Trophoblast cell (in vitro differentiated cells and primary cell): ENCODE results near the gene ASPDH.

ENCODE experiments used
- DNase-seq, 2 donors: peaks; one replicate each; pipeline ENCODE4 v3.0.0-alpha.2; 2016
- H2AFZ ChIP-seq: 2 replicates; pipeline ENCODE4 v1.6.1; 2013; ENCODE audit warnings: low read length, moderate library complexity, mild to moderate bottlenecking; ENCODE audit not compliant: insufficient read depth, poor library complexity
- H2AK5ac ChIP-seq: 2 replicates; pipeline ENCODE4 v1.6.1; 2013; ENCODE audit warnings: mild to moderate bottlenecking, low read length
- H2BK120ac ChIP-seq: 2 replicates; pipeline ENCODE4 v1.6.1; 2013; ENCODE audit warnings: low read length, mild to moderate bottlenecking, moderate library complexity; ENCODE audit not compliant: insufficient read depth, poor library complexity
- H2BK12ac ChIP-seq: 2 replicates; pipeline ENCODE4 v1.6.1; 2013; ENCODE audit warnings: mild to moderate bottlenecking, low read length, moderate library complexity
- H2BK5ac ChIP-seq: 2 replicates; pipeline ENCODE4 v1.6.1; 2013; ENCODE audit warnings: low read length, low read depth, moderate library complexity, mild to moderate bottlenecking; ENCODE audit not compliant: poor library complexity
- H3K14ac ChIP-seq: 2 replicates; pipeline ENCODE4 v1.6.1; 2013; ENCODE audit warnings: mild to moderate bottlenecking, low read length
- H3K18ac ChIP-seq: 2 replicates; pipeline ENCODE4 v1.6.1; 2013; ENCODE audit warnings: mild to moderate bottlenecking, low read length
- H3K23ac ChIP-seq: 2 replicates; pipeline ENCODE4 v1.6.1; 2013; ENCODE audit warnings: low read length
- H3K27ac ChIP-seq: 2 replicates; pipeline ENCODE4 v1.5.1; 2013; ENCODE audit warnings: low read depth, mild to moderate bottlenecking, inconsistent platforms, low read length, moderate library complexity
- H3K27me3 ChIP-seq: 2 replicates; pipeline ENCODE4 v1.6.1; 2013; ENCODE audit warnings: inconsistent platforms, mild to moderate bottlenecking, low read length, moderate library complexity; ENCODE audit not compliant: insufficient read depth
- H3K36me3 ChIP-seq, 2 experiments: 1 replicate in 1 of 2; 2 replicates in 1 of 2; pipeline ENCODE4 v1.6.1; 2013; ENCODE audit warnings: low read length in 2 of 2, mild to moderate bottlenecking in 2 of 2, moderate library complexity in 1 of 2; ENCODE audit not compliant: insufficient read depth in 2 of 2, control insufficient read depth in 1 of 2
- H3K4ac ChIP-seq: 2 replicates; pipeline ENCODE4 v1.6.1; 2013; ENCODE audit warnings: low read depth, mild to moderate bottlenecking, low read length, moderate library complexity
- H3K4me1 ChIP-seq, 2 experiments: 1 replicate in 1 of 2; 2 replicates in 1 of 2; pipeline ENCODE4 v1.6.1; 2013; ENCODE audit warnings: low read length in 2 of 2, mild to moderate bottlenecking in 2 of 2, moderate library complexity in 1 of 2; ENCODE audit not compliant: insufficient read depth in 2 of 2, control insufficient read depth in 1 of 2
- H3K4me2 ChIP-seq: 2 replicates; pipeline ENCODE4 v1.6.1; 2013; ENCODE audit warnings: inconsistent platforms, mild to moderate bottlenecking, low read length, moderate library complexity
- H3K4me3 ChIP-seq: 2 replicates; pipeline ENCODE4 v1.5.1; 2013; ENCODE audit warnings: mild to moderate bottlenecking, low read depth, low read length, inconsistent platforms
- H3K79me1 ChIP-seq: one replicate; pipeline ENCODE4 v1.6.1; 2013; ENCODE audit warnings: low read length
- H3K79me2 ChIP-seq: 2 replicates; pipeline ENCODE4 v1.6.1; 2013; ENCODE audit warnings: low read length, mild to moderate bottlenecking; ENCODE audit not compliant: control insufficient read depth, insufficient read depth, poor library complexity
- H3K9ac ChIP-seq: 2 replicates; pipeline ENCODE4 v1.6.1; 2013; ENCODE audit warnings: mild to moderate bottlenecking, low read length
- H3K9me3 ChIP-seq: 2 replicates; pipeline ENCODE4 v1.6.1; 2013; ENCODE audit warnings: low read depth, mild to moderate bottlenecking, control low read depth, inconsistent platforms, low read length; ENCODE audit not compliant: insufficient read depth
- H4K12ac ChIP-seq: 2 replicates; pipeline ENCODE4 v1.6.1; 2013; ENCODE audit warnings: low read depth, mild to moderate bottlenecking, low read length, moderate library complexity
- H4K8ac ChIP-seq: 2 replicates; pipeline ENCODE4 v1.6.1; 2013; ENCODE audit warnings: low read depth, mild to moderate bottlenecking, low read length, moderate library complexity
- H4K91ac ChIP-seq: one replicate; pipeline ENCODE4 v1.6.1; 2013; ENCODE audit warnings: low read depth, mild to moderate bottlenecking, low read length, moderate library complexity
- WGBS: extraction: QIAGEN DNeasy Blood & Tissue Kit; methylation state at CpG from one replicate; pipeline ENCODE4 v1.1.7; 2013; ENCODE audit warnings: missing lambda C conversion rate; ENCODE audit not compliant: insufficient read length, insufficient coverage; ENCODE audit errors: extremely low coverage; 5-methylcytosine and 5-hydroxymethylcytosine counted together

Gene ASPDH

GRCh38 chr19:50462970-50463369 lies 50.7 kb downstream of the ASPDH start:
- Histone ChIP-seq H3K14ac (no peak overlapping the region), H4K91ac (no peak overlapping the region), H4K12ac (no peak overlapping the region), H3K79me2 (no peaks in the 10 kb centered on the region), H2AFZ (no peak overlapping the region), H3K9ac (no peak overlapping the region), H3K18ac (no peak overlapping the region), H3K36me3 (no peaks in the 10 kb centered on the region), H3K4me3 (no peak overlapping the region), H2BK5ac (no peak overlapping the region), H2BK12ac (no peak overlapping the region), H3K23ac (no peak overlapping the region), H3K27ac (no peak overlapping the region), H4K8ac (no peak overlapping the region), H3K4me1 (peaks cover 0 to 10% of the 10 kb centered on the region in 2 experiments), H3K9me3 (peaks cover 3% of the 10 kb centered on the region), H3K4me2 (no peak overlapping the region), H3K27me3 (no peaks in the 10 kb centered on the region), H3K4ac (no peak overlapping the region), H3K79me1 (no peaks in the 10 kb centered on the region), H2BK120ac (no peak overlapping the region), H2AK5ac (no peak overlapping the region)
- DNase-seq, result no peak
- no CpG with 5 or more reads among the region's 7 CpGs for WGBS
